Sigmoid colon (tissue), 7 donors: ENCODE measurements around the gene C17orf75. TPM values are rescaled to one million over a fixed set of nuclear protein-coding genes. Genes with fewer than 3 reads are reported as not detected.

Experiments
- DNase-seq: peaks from one replicate; pipeline ENCODE4 v3.0.0-alpha.2; 2019
- H3K27ac ChIP-seq, 4 donors: fragments of 200-600 bp; sonication (generic); one replicate each; pipeline ENCODE4 v1.5.1; 2016 to 2019; ENCODE audit warnings: mild to moderate bottlenecking in 1 of 4
- H3K27me3 ChIP-seq, 3 donors: fragments of 200-600 bp; sonication (generic); one replicate each; pipeline ENCODE4 v1.5.1; 2019; ENCODE audit warnings: mild to moderate bottlenecking in 1 of 3
- H3K36me3 ChIP-seq, 4 donors: fragments of 200-600 bp; sonication (generic); one replicate each; pipeline ENCODE4 v1.5.1; 2016 to 2019
- H3K4me1 ChIP-seq, 4 donors: fragments of 200-600 bp; sonication (generic); one replicate each; pipeline ENCODE4 v1.5.1; 2017 to 2019
- H3K4me3 ChIP-seq, 4 donors: fragments of 200-600 bp; sonication (generic); one replicate each; pipeline ENCODE4 v1.5.1; 2017 to 2019; ENCODE audit warnings: mild to moderate bottlenecking in 2 of 4, moderate library complexity in 1 of 4
- H3K9me3 ChIP-seq, 4 donors: fragments of 200-600 bp in 3 of 4; sonication (generic) in 3 of 4; one replicate each; pipeline versions ENCODE4 v1.5.1 to v1.6.1; 2013 to 2019
- EP300 ChIP-seq, 4 donors: sonication (generic); formaldehyde crosslinking; IDR thresholded peaks; one replicate each; pipeline ENCODE4 v1.6.1; 2017; ENCODE audit warnings: antibody characterized with exemption in 4 of 4
- POLR2A ChIP-seq, 2 donors: fragments of 450-650 bp; IDR thresholded peaks; one replicate each; pipeline ENCODE4 v1.6.1; 2016; ENCODE audit warnings: antibody characterized with exemption in 2 of 2, mild to moderate bottlenecking in 2 of 2, moderate library complexity in 2 of 2
- POLR2AphosphoS5 ChIP-seq, 4 donors: sonication (generic); formaldehyde crosslinking; IDR thresholded peaks; one replicate each; pipeline ENCODE4 v1.6.1; 2017; ENCODE audit warnings: antibody characterized with exemption in 4 of 4
- WGBS, 2 donors: extraction: QIAGEN DNeasy Blood & Tissue Kit; methylation state at CpG; one replicate each; pipeline ENCODE4 v1.1.7; 2013; 5-methylcytosine and 5-hydroxymethylcytosine counted together
- intact Hi-C: fragments of 100-400 bp; cut with DNase I; formaldehyde crosslinking; loops from one replicate; pipeline ENCODE4 v1.15.1; 2023
- polyA plus RNA-seq, 3 donors: library from polyadenylated mRNA; stranded (reverse); fragments of 200-250 nt; gene quantifications; one replicate each; pipeline ENCODE4 v1.2.3, GENCODE V29; 2013
- total RNA-seq, 4 donors: library from RNA; depleted of rRNA; stranded (reverse); fragments of >200 nt; gene quantifications; one replicate each; pipeline ENCODE4 v1.1.0, GENCODE V29; 2016
- TF ChIP-seq, protein P1 (sequence below), 4 experiments: fragments of 450-650 bp in 3 of 4; fragments of 200-600 bp in 1 of 4; IDR thresholded peaks; one replicate each; pipeline ENCODE4 v1.5.1; 2016 to 2019; ENCODE audit warnings: antibody characterized with exemption in 4 of 4, mild to moderate bottlenecking in 3 of 4, moderate library complexity in 2 of 4
- donor health status: healthy with polysubstance abuse.
- donor health status: Bipolar disorder and iron deficiency.
- donor health status: healthy.

Gene C17orf75
- total and polyA plus RNA-seq, 7 donors: 10.0 to 19.6 (median 10.8) TPM

DNA sequence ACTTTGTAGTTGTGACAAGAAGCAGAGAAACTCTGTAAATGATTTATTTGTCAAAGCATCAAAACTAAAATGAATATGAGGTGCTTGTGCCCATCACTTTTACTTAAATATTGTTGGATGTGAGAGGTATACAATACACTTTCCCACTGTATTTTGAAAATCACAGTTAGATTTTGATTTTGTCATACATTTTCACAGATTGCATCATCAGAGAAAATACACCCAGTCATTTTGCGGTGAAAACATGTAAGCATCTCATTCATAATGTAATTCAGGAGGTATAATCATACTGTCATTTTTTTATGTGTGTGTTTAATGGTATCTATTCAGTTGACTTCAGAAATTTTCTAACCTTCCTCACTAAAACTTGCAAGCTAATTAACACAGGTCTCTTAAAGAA lies 19.3 kb upstream of the C17orf75 start:
- Histone ChIP-seq H3K4me1 (peaks cover 0 to 19% (median 12%) of the 10 kb centered on the region in 4 donors), H3K27ac (no peak overlapping the region), H3K9me3 (no peaks in the 10 kb centered on the region), H3K36me3 (peaks cover 20 to 96% (median 57%) of the 10 kb centered on the region in 4 donors), H3K27me3 (no peaks in the 10 kb centered on the region), H3K4me3 (no peak overlapping the region)
- DNase-seq: no peak
- intact Hi-C loops: no loop called here
- TF ChIP-seq, protein P1, sequence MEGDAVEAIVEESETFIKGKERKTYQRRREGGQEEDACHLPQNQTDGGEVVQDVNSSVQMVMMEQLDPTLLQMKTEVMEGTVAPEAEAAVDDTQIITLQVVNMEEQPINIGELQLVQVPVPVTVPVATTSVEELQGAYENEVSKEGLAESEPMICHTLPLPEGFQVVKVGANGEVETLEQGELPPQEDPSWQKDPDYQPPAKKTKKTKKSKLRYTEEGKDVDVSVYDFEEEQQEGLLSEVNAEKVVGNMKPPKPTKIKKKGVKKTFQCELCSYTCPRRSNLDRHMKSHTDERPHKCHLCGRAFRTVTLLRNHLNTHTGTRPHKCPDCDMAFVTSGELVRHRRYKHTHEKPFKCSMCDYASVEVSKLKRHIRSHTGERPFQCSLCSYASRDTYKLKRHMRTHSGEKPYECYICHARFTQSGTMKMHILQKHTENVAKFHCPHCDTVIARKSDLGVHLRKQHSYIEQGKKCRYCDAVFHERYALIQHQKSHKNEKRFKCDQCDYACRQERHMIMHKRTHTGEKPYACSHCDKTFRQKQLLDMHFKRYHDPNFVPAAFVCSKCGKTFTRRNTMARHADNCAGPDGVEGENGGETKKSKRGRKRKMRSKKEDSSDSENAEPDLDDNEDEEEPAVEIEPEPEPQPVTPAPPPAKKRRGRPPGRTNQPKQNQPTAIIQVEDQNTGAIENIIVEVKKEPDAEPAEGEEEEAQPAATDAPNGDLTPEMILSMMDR (IDR thresholded peaks at IDR 0.05): no peak
- TF ChIP-seq POLR2AphosphoS5 (IDR thresholded peaks at IDR 0.05) (no peak), POLR2A (IDR thresholded peaks at IDR 0.05) (no peak), EP300 (IDR thresholded peaks at IDR 0.05) (no peak)
- WGBS, 2 donors: 91 to 98% methylated on average over 1 of the region's 1 CpG

DNA sequence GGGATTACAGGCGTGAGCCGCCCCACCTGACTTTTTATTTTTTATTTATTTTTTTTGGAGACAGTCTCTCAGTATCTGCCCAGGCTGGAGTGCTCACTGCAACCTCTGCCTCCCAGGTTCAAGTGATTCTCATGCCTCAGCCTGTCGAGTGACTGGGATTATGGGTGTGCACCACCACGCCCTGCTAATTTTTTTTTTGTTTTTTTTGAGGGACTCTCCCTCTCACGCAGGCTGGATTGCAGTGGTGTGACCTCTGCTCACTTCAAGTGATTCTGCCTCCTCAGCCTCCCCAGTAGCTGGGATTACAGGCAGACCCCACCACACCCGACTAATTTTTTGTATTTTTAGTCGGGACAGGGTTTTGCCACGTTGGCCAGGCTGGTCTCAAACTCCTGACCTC lies 15.6 kb upstream of the C17orf75 start:
- Histone ChIP-seq H3K4me3 (no peak overlapping the region), H3K27me3 (no peaks in the 10 kb centered on the region), H3K9me3 (no peaks in the 10 kb centered on the region), H3K4me1 (peaks cover 0 to 56% (median 49%) of the 10 kb centered on the region in 4 donors), H3K36me3 (peaks cover 15 to 79% (median 39%) of the 10 kb centered on the region in 4 donors), H3K27ac (no peak overlapping the region)
- intact Hi-C loops: no loop called here
- WGBS, 2 donors: 58 to 84% methylated on average over 8 of the region's 8 CpGs
- no peak for DNase-seq
- TF ChIP-seq EP300 (IDR thresholded peaks at IDR 0.05) (no peak), POLR2A (IDR thresholded peaks at IDR 0.05) (no peak), POLR2AphosphoS5 (IDR thresholded peaks at IDR 0.05) (no peak)
- TF ChIP-seq, protein P1 (IDR thresholded peaks at IDR 0.05): no peak

DNA sequence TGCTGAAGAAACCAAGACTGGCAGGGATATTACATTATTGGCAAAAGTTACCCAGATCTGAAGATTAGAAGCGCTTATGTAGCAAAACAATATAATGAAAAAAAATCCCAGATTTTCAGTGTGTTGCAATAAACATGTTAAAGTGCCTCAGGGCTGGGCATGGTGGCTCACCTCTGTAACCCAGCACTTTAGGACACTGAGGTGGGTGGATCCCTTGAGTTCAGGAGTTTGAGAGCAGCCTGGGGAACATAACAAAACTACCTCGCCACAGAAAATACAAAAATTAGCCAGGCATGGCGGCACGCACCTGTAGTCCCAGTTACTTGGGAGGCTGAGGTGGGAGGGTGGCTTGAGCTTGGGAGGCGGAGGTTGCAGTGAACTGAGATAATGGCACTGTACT lies 14.8 kb upstream of the C17orf75 start:
- no peak for TF ChIP-seq POLR2A (IDR thresholded peaks at IDR 0.05)
- no peak for TF ChIP-seq EP300 (IDR thresholded peaks at IDR 0.05)
- TF ChIP-seq POLR2AphosphoS5 (IDR thresholded peaks at IDR 0.05): no peak
- TF ChIP-seq, protein P1 (IDR thresholded peaks at IDR 0.05): no peak
- Histone ChIP-seq H3K36me3 (peaks cover 15 to 71% (median 33%) of the 10 kb centered on the region in 4 donors), H3K27ac (no peak overlapping the region), H3K9me3 (no peaks in the 10 kb centered on the region), H3K27me3 (no peaks in the 10 kb centered on the region), H3K4me3 (no peak overlapping the region), H3K4me1 (peaks cover 0 to 64% (median 58%) of the 10 kb centered on the region in 4 donors)
- no peak for DNase-seq
- WGBS, 2 donors: 93 to 95% methylated on average over 5 of the region's 5 CpGs
- intact Hi-C loops: no loop called here

DNA sequence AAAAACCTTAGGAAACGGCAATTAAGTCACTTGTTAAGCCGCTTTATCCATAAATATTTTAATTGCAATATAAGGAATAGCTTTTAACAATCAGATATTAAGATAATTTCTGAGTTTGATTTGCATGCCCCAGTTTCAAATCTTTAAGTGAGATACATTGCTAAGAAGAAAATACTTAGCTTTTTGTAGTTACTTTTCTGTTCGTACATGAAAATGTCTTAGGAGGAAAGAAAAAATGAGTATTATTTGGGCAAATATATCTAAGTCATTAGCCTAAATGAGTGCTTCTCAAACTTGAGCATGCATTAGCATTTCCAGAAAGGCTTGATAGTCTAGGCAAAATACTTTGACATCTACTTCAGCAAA lies 14.4 kb upstream of the C17orf75 start:
- no peaks in the 10 kb centered on the region for H3K9me3 ChIP-seq
- TF ChIP-seq EP300 (IDR thresholded peaks at IDR 0.05): no peak
- TF ChIP-seq, protein P1 (IDR thresholded peaks at IDR 0.05): no peak
- TF ChIP-seq POLR2AphosphoS5 (IDR thresholded peaks at IDR 0.05): no peak
- TF ChIP-seq POLR2A (IDR thresholded peaks at IDR 0.05): no peak
- H3K27ac ChIP-seq: no peak overlapping the region
- intact Hi-C loops: no loop called here
- H3K27me3 ChIP-seq: no peaks in the 10 kb centered on the region
- peaks cover 0 to 68% (median 61%) of the 10 kb centered on the region in 4 donors for H3K4me1 ChIP-seq
- 91 to 95% methylated on average over 3 of the region's 3 CpGs for WGBS, 2 donors
- DNase-seq: no peak
- H3K36me3 ChIP-seq: peaks cover 15 to 67% (median 32%) of the 10 kb centered on the region in 4 donors
- H3K4me3 ChIP-seq: no peak overlapping the region
